Gastrocnemius medialis (tissue), 4 donors: Measurements from ENCODE around the gene SERPINB1.

Experiments
- CTCF ChIP-seq, 5 experiments: fragments of 450-650 bp in 3 of 5; fragments of 200-600 bp in 2 of 5; sonication (generic) in 2 of 5; IDR thresholded peaks in 4 of 5; conservative IDR thresholded peaks in 1 of 5; 1 replicate in 4 of 5; 2 replicates in 1 of 5; pipeline ENCODE4 v1.5.1; 2016 to 2019; ENCODE audit warnings: antibody characterized with exemption in 5 of 5, mild to moderate bottlenecking in 3 of 5, moderate library complexity in 3 of 5
- POLR2A ChIP-seq, 2 donors: fragments of 450-650 bp; IDR thresholded peaks; one replicate each; pipeline ENCODE4 v1.6.1; 2017; ENCODE audit warnings: antibody characterized with exemption in 2 of 2, mild to moderate bottlenecking in 2 of 2, moderate library complexity in 2 of 2

GRCh38 chr6:2793534-2794151 lies 48.0 kb downstream of the SERPINB1 start:
- no peak for TF ChIP-seq CTCF (IDR thresholded peaks at IDR 0.05 in 4 of 5, conservative IDR thresholded peaks at IDR 0.05 in 1 of 5)
- TF ChIP-seq POLR2A (IDR thresholded peaks at IDR 0.05): no peak
